Neural crest cell (in vitro differentiated cells): Measurements from ENCODE around the gene MAP3K8. TPM values are rescaled to one million over a fixed set of nuclear protein-coding genes. Genes with fewer than 3 reads are reported as not detected.

Experiments
- DNase-seq: peaks from one replicate; pipeline ENCODE4 v3.0.0; 2021; ENCODE audit warnings: low read depth, mixed read lengths, low spot score
- H3K27ac Mint-ChIP-seq: one replicate; pipeline ENCODE4 v1.8.0; 2021; ENCODE audit warnings: mild to moderate bottlenecking, mixed read lengths; ENCODE audit not compliant: unreplicated experiment
- H3K27me3 Mint-ChIP-seq: 2 replicates; pipeline ENCODE4 v1.8.0; 2021; ENCODE audit warnings: low read depth, mild to moderate bottlenecking, mixed read lengths
- H3K36me3 Mint-ChIP-seq: 2 replicates; pipeline ENCODE4 v1.8.0; 2021; ENCODE audit warnings: low read depth, mild to moderate bottlenecking, mixed read lengths
- H3K4me1 Mint-ChIP-seq: 2 replicates; pipeline ENCODE4 v1.8.0; 2021; ENCODE audit warnings: mixed read lengths
- H3K4me3 Mint-ChIP-seq: one replicate; pipeline ENCODE4 v1.8.0; 2021; ENCODE audit warnings: mild to moderate bottlenecking, mixed read lengths
- H3K9me3 Mint-ChIP-seq: 2 replicates; pipeline ENCODE4 v1.8.0; 2021; ENCODE audit warnings: mixed read lengths
- CTCF ChIP-seq: fragments of 200-600 bp; sonication (generic); conservative IDR thresholded peaks from 2 replicates; pipeline ENCODE4 v1.5.0; 2021; ENCODE audit warnings: antibody characterized with exemption, mild to moderate bottlenecking
- total RNA-seq: library from RNA; stranded (reverse); gene quantifications from 2 replicates; pipeline ENCODE4 v1.2.1, GENCODE V29; 2021

Gene MAP3K8
- total RNA-seq, 1 donor from 2014 or later: 1.4 TPM

GRCh38 chr10:30493609-30494530 lies 59.9 kb downstream of the MAP3K8 start:
- Mint-ChIP-seq H3K36me3 (no peaks in the 10 kb centered on the region), H3K4me1 (peaks cover 6% of the 10 kb centered on the region), H3K27me3 (peaks cover 4% of the 10 kb centered on the region), H3K9me3 (no peaks in the 10 kb centered on the region), H3K4me3 (no peak overlapping the region), H3K27ac (no peak overlapping the region)
- TF ChIP-seq CTCF: peak; percentile 31
- DNase-seq: no peak

GRCh38 chr10:30494558-30494957 lies 60.6 kb downstream of the MAP3K8 start:
- TF ChIP-seq CTCF: no peak
- no peaks in the 10 kb centered on the region for H3K9me3 Mint-ChIP-seq
- peaks cover 2% of the 10 kb centered on the region for H3K4me1 Mint-ChIP-seq
- no peak for DNase-seq
- H3K27ac Mint-ChIP-seq: no peak overlapping the region
- peaks cover 4% of the 10 kb centered on the region for H3K27me3 Mint-ChIP-seq
- H3K36me3 Mint-ChIP-seq: no peaks in the 10 kb centered on the region
- H3K4me3 Mint-ChIP-seq: no peak overlapping the region

GRCh38 chr10:30495687-30496086 lies 61.7 kb downstream of the MAP3K8 start:
- Mint-ChIP-seq H3K9me3 (no peaks in the 10 kb centered on the region), H3K4me3 (no peak overlapping the region), H3K27me3 (peaks cover 3% of the 10 kb centered on the region), H3K36me3 (no peaks in the 10 kb centered on the region), H3K4me1 (no peaks in the 10 kb centered on the region), H3K27ac (no peak overlapping the region)
- TF ChIP-seq CTCF: no peak
- no peak for DNase-seq

- no peak overlapping the region for H3K4me3 Mint-ChIP-seq
- no peak overlapping the region for H3K27ac Mint-ChIP-seq
- H3K36me3 Mint-ChIP-seq: no peaks in the 10 kb centered on the region
- no peaks in the 10 kb centered on the region for H3K4me1 Mint-ChIP-seq
- no peaks in the 10 kb centered on the region for H3K9me3 Mint-ChIP-seq
- TF ChIP-seq CTCF: no peak
- DNase-seq: no peak
- H3K27me3 Mint-ChIP-seq: peaks cover 12% of the 10 kb centered on the region
These were observed 65.8 kb downstream of the MAP3K8 start for GRCh38 chr10:30499816-30500215.

- TF ChIP-seq CTCF: no peak
- no peaks in the 10 kb centered on the region for H3K36me3 Mint-ChIP-seq
- H3K27ac Mint-ChIP-seq: no peak overlapping the region
- H3K9me3 Mint-ChIP-seq: no peaks in the 10 kb centered on the region
- DNase-seq: no peak
- H3K4me3 Mint-ChIP-seq: no peak overlapping the region
- H3K27me3 Mint-ChIP-seq: peaks cover 12% of the 10 kb centered on the region
- no peaks in the 10 kb centered on the region for H3K4me1 Mint-ChIP-seq
These were observed 66.5 kb downstream of the MAP3K8 start for GRCh38 chr10:30500534-30500933.
